Superior temporal gyrus (tissue), 1 donor: ENCODE data around the gene RXFP3.
"Not testable (repeated sequence)": the region's sequence is repeated elsewhere in the genome, so short reads cannot be mapped to it uniquely, and the experiment has no call there.

Experiments used
- DNase-seq: peaks from one replicate; pipeline ENCODE4 v3.0.0-alpha.2; 2016; ENCODE audit errors: extremely low spot score

The RXFP3 gene

GRCh38 chr5:33936381-33937016 lies at the start of gene RXFP3:
Gene RXFP3 (plus strand): TSS chr5:33936386. CDS start chr5:33936741, 355 bp downstream.
- no peak for DNase-seq

- no peak for DNase-seq
These were observed 48.9 kb upstream of the RXFP3 start for GRCh38 chr5:33887268-33887667.

- DNase-seq = no peak
These were observed 47.6 kb upstream of the RXFP3 start for GRCh38 chr5:33888587-33888986.

- DNase-seq = no peak
These were observed 45.8 kb upstream of the RXFP3 start for GRCh38 chr5:33890131-33891032.

GRCh38 chr5:33891446-33891787 lies 44.8 kb upstream of the RXFP3 start:
- DNase-seq = no peak

GRCh38 chr5:33891788-33892619 lies 44.2 kb upstream of the RXFP3 start, which contains the start of gene ADAMTS12:
Gene ADAMTS12 (minus strand): TSS chr5:33891990. CDS start chr5:33891856, 134 bp downstream.
- no peak for DNase-seq

GRCh38 chr5:33892620-33893137 lies 43.5 kb upstream of the RXFP3 start:
- DNase-seq = no peak

- no peak for DNase-seq
These were observed 41.6 kb upstream of the RXFP3 start for GRCh38 chr5:33894566-33894965.

- DNase-seq = no peak
These were observed 35.0 kb upstream of the RXFP3 start for GRCh38 chr5:33901156-33901555.

GRCh38 chr5:33903118-33903517 lies 33.1 kb upstream of the RXFP3 start:
- DNase-seq = no peak

GRCh38 chr5:33905381-33905780 lies 30.8 kb upstream of the RXFP3 start:
- no peak for DNase-seq

GRCh38 chr5:33906248-33906647 lies 29.9 kb upstream of the RXFP3 start:
- DNase-seq = not testable (repeated sequence)

- not testable (repeated sequence) for DNase-seq
These were observed 21.3 kb upstream of the RXFP3 start for GRCh38 chr5:33914844-33915243.

- DNase-seq = no peak
These were observed 15.2 kb upstream of the RXFP3 start for GRCh38 chr5:33921002-33921401.

GRCh38 chr5:33925278-33925677 lies 10.9 kb upstream of the RXFP3 start:
- DNase-seq = no peak

- no peak for DNase-seq
These were observed 8.5 kb upstream of the RXFP3 start for GRCh38 chr5:33927685-33928084.

GRCh38 chr5:33928283-33928682 lies 7.9 kb upstream of the RXFP3 start:
- DNase-seq = no peak

GRCh38 chr5:33929925-33930690 lies 6.1 kb upstream of the RXFP3 start:
- DNase-seq = no peak

GRCh38 chr5:33931136-33931535 lies 5.0 kb upstream of the RXFP3 start:
- no peak for DNase-seq

- DNase-seq = no peak
These were observed 2.4 kb upstream of the RXFP3 start for GRCh38 chr5:33933723-33934169.

GRCh38 chr5:33934176-33934575 lies 2.0 kb upstream of the RXFP3 start:
- no peak for DNase-seq
